GM23338 (cell line): ENCODE results near the gene RPL29.

ENCODE experiments used
- CREB1 ChIP-seq: fragments of 250-450 bp; sonication (Bioruptor Pico); IDR thresholded peaks from 2 replicates; pipeline ENCODE4 v1.5.0; 2020; ENCODE audit warnings: low read depth, mild to moderate bottlenecking, moderate library complexity
- CTCF ChIP-seq, 2 experiments: fragments of 200-600 bp in 1 of 2; sonication (generic) in 1 of 2; conservative IDR thresholded peaks; 2 replicates each; pipeline versions ENCODE4 v1.5.1 to v1.6.1; 2016 to 2017; ENCODE audit warnings: antibody characterized with exemption in 2 of 2, low read depth in 2 of 2, mild to moderate bottlenecking in 2 of 2, moderate library complexity in 1 of 2
- ETS1 ChIP-seq: IDR thresholded peaks from 2 replicates; pipeline ENCODE4 v1.6.1; 2016; ENCODE audit warnings: antibody characterized with exemption
- EZH2 ChIP-seq: fragments of 200-600 bp; sonication (generic); IDR thresholded peaks from one replicate; pipeline ENCODE4 v1.8.0; 2017; ENCODE audit warnings: antibody characterized with exemption, mild to moderate bottlenecking, low read depth; ENCODE audit not compliant: unreplicated experiment
- EZH2phosphoT487 ChIP-seq: fragments of 200-600 bp; sonication (generic); IDR thresholded peaks from one replicate; pipeline ENCODE4 v1.8.1; 2018; ENCODE audit warnings: antibody characterized with exemption; ENCODE audit not compliant: unreplicated experiment
- JUNB ChIP-seq: IDR thresholded peaks from one replicate; pipeline ENCODE4 v1.6.1; 2016; ENCODE audit warnings: antibody characterized with exemption; ENCODE audit not compliant: unreplicated experiment
- NANOG ChIP-seq: IDR thresholded peaks from 2 replicates; pipeline ENCODE4 v1.6.1; 2016; ENCODE audit warnings: antibody characterized with exemption, borderline replicate concordance
- POLR2AphosphoS5 ChIP-seq: IDR thresholded peaks from 2 replicates; pipeline ENCODE4 v1.6.1; 2016; ENCODE audit warnings: antibody characterized with exemption, low read depth
- REST ChIP-seq: IDR thresholded peaks from one replicate; pipeline ENCODE4 v1.6.1; 2018; ENCODE audit warnings: antibody characterized with exemption; ENCODE audit not compliant: unreplicated experiment
- STAT1 ChIP-seq: IDR thresholded peaks from one replicate; pipeline ENCODE4 v1.6.1; 2016; ENCODE audit warnings: antibody characterized with exemption; ENCODE audit not compliant: unreplicated experiment
- ZNF114 ChIP-seq: fragments of 250-450 bp; sonication (Bioruptor Pico); IDR thresholded peaks from 2 replicates; pipeline ENCODE4 v1.5.0; 2020; ENCODE audit warnings: mild to moderate bottlenecking, moderate library complexity
- ZNF331 ChIP-seq: fragments of 250-450 bp; sonication (Bioruptor Pico); IDR thresholded peaks from 2 replicates; pipeline ENCODE4 v1.5.0; 2020; ENCODE audit warnings: low read depth, mild to moderate bottlenecking, moderate library complexity
- ZNF462 ChIP-seq: fragments of 250-450 bp; sonication (Bioruptor Pico); IDR thresholded peaks from 2 replicates; pipeline ENCODE4 v1.5.0; 2020; ENCODE audit warnings: mild to moderate bottlenecking, moderate library complexity

- TF ChIP-seq CTCF (conservative IDR thresholded peaks at IDR 0.05; ENCODE audit: low read depth in 2 of 2) = no peak
- no peak for TF ChIP-seq EZH2
- no peak for TF ChIP-seq STAT1
- no peak for TF ChIP-seq EZH2phosphoT487
- TF ChIP-seq REST = no peak
- TF ChIP-seq CREB1 (CRISPR knock-in tag) = no peak
- TF ChIP-seq POLR2AphosphoS5 = no peak
- TF ChIP-seq ETS1 = no peak
- TF ChIP-seq JUNB = no peak
- no peak for TF ChIP-seq NANOG
- no peak for TF ChIP-seq ZNF462 (CRISPR knock-in tag)
- no peak for TF ChIP-seq ZNF331 (CRISPR knock-in tag)
- TF ChIP-seq ZNF114 (CRISPR knock-in tag) = no peak
Observed at GRCh38 chr3:52022323-52023100, 26.8 kb upstream of the RPL29 start.
